Kasumi-1 (cell line): Measurements from ENCODE around the gene NR1H2.
A peak's percentile ranks its signal among the peaks of the same experiment; 100 is the strongest.

Experiments used
- DNase-seq, 2 experiments: peaks; one replicate each; lab custom pipeline; 2025; lab: John Stamatoyannopoulos, UW

Gene NR1H2

GRCh38 chr19:50401605-50402450 is 25.6 kb downstream of the NR1H2 start:
- no peak for DNase-seq

DNA sequence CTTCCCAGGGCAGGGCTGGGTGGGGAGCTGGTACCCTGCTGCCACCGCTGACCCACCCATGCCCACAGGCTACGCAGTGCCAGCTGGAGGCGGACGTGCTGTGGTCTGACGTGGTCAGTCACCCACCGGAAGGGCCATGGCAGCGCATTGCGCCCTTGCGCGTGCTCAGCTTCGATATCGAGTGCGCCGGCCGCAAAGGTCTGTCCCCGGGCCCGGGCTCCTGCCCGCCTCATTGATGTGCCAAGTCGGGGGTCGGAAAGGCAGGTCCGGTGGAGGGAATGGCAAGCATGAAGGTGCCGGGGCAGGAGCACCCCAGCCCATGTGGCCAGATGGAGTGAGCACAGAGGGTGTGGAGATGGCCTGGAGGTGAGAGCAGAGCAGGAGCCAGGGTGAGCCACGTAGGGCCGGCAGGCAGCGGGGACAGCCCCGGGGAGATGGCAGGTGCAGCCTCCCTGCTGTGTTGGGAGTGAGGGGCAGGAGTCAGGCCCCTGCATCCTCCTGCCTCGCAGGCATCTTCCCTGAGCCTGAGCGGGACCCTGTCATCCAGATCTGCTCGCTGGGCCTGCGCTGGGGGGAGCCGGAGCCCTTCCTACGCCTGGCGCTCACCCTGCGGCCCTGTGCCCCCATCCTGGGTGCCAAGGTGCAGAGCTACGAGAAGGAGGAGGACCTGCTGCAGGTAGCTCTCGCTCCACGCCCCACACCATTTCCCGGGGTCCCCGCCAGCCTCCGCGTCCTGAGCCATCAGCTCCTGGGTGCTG is 26.5 kb downstream of the NR1H2 start:
- no peak for DNase-seq

GRCh38 chr19:50406156-50406820 is 30.0 kb downstream of the NR1H2 start:
- no peak for DNase-seq

DNA sequence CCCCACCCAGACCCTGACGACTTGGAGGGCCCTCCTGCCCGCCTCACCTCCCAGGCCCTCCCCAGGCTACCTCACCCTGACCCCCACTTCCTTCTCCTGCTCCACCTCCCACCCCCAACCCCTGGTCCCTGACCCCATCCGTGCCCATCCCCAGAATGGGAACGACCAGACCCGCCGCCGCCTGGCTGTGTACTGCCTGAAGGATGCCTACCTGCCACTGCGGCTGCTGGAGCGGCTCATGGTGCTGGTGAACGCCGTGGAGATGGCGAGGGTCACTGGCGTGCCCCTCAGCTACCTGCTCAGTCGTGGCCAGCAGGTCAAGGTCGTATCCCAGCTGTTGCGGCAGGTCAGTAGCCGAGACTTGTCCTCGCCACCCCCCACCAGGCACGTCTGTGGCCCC is 30.6 kb downstream of the NR1H2 start:
- no peak for DNase-seq

GRCh38 chr19:50409347-50409746 is 33.1 kb downstream of the NR1H2 start:
- DNase-seq, result no peak

GRCh38 chr19:50410109-50410508 is 33.9 kb downstream of the NR1H2 start:
- DNase-seq, result no peak

DNA sequence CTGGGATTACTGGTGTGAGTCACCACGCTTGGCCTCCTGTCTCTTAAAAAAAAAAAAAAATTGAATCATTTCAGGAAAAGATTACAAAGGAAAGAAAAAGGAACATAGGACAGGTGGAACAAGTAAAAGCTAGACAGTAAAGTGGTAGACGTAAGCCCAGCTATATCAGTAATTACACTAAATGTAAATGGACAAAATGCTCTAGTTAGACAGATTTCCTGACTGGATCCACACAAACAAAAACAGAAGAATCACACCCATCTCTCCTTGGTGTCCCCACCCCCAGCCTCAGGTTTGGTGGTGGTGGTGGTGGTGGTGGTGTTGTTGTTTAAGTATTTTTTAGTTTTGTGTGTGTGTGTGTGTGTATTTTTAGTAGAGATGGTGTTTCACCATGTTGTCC is 36.2 kb downstream of the NR1H2 start:
- no peak for DNase-seq

GRCh38 chr19:50413096-50413495 is 36.8 kb downstream of the NR1H2 start:
- DNase-seq, result no peak

- no peak for DNase-seq
Observed at GRCh38 chr19:50413531-50413930, 37.3 kb downstream of the NR1H2 start.

DNA sequence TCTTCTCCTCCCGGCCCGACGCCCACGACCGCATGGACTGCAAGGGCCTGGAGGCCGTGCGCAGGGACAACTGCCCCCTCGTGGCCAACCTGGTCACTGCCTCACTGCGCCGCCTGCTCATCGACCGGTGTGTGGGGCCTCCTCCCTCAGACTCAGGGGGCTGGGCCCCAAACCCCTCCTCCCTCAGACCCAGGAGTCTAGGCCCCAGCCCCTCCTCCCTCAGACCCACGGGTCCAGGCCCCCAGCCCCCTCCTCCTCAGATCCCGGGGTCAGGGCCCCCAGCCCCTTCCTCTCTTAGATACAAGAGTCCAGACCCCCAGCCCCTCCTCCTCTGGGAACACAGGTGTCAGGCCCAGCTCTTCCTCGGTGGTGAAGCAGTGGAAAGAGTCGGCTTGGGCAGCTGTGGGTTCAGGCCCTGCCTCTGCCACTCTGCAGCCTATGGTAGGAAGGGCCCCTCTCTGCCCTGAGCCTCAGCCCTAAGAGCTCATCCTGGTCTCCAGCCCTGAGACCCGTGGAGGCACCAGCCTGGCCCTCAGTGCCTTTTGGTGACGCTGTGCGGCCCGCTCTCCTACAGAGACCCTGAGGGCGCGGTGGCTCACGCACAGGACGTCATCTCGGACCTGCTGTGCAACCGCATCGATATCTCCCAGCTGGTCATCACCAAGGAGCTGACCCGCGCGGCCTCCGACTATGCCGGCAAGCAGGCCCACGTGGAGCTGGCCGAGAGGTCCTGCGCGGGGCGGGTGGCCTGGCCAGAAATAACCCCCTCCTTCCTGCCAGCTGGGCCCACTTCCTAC is 38.8 kb downstream of the NR1H2 start:
- DNase-seq, result peak; percentile 26 to 27

DNA sequence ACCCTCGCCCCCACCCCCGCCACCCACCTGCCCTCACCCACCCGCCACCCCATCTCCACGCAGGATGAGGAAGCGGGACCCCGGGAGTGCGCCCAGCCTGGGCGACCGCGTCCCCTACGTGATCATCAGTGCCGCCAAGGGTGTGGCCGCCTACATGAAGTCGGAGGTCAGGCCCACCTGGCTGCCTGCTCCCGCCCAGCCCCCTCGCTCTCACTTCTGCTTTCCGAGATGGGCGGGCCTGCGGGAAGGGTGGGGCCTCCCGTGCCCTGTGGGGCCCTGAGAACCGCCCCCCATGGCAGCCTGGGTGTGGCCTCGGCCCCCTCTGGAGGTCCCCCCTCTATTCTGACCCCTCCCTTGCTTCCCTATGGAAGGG is 39.4 kb downstream of the NR1H2 start:
- peak; percentile 54 to 59 for DNase-seq

GRCh38 chr19:50416034-50416977 is 40.0 kb downstream of the NR1H2 start:
- DNase-seq, result no peak

DNA sequence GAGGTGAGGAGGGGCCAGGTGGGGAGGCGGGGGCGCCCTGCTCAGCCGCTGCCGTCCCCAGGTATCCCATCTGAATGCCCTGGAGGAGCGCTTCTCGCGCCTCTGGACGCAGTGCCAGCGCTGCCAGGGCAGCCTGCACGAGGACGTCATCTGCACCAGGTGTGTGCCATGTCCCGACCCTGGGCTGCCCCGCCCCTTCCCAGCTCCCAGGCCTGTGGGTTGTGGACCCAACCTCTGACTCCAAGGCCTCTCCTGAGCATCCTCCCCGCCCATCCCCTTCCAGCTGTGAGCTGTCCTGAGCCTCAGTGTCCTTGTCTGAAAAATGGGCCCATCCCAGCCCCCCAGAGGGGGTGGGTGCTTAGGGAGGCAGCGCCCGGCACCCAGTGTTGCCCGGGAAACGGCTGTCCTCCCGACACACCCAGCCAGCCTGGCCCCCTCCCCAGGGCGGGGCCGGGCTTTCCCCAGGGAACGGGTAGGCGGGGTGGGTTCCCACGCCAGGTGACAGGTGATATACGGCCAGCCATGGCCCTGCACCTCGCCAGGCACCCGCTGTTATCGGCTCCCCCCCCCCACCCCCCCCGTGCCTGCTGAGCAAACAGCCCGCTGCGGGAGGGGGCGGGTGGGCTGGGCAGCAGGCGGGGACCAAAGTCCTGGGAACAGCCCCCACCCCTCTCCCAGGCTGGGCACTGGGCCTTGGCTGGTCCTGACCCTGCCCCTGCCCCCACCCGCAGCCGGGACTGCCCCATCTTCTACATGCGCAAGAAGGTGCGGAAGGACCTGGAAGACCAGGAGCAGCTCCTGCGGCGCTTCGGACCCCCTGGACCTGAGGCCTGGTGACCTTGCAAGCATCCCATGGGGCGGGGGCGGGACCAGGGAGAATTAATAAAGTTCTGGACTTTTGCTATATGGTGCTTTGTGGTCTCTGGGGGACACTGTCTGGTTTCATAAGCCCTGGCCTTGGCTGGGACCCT is 41.1 kb downstream of the NR1H2 start:
- no peak for DNase-seq

- no peak for DNase-seq
Observed at GRCh38 chr19:50418176-50419021, 42.1 kb downstream of the NR1H2 start, which contains the start of gene SPIB. Gene SPIB (plus strand): TSS chr19:50418938. CDS start chr19:50418963, 25 bp downstream.

DNA sequence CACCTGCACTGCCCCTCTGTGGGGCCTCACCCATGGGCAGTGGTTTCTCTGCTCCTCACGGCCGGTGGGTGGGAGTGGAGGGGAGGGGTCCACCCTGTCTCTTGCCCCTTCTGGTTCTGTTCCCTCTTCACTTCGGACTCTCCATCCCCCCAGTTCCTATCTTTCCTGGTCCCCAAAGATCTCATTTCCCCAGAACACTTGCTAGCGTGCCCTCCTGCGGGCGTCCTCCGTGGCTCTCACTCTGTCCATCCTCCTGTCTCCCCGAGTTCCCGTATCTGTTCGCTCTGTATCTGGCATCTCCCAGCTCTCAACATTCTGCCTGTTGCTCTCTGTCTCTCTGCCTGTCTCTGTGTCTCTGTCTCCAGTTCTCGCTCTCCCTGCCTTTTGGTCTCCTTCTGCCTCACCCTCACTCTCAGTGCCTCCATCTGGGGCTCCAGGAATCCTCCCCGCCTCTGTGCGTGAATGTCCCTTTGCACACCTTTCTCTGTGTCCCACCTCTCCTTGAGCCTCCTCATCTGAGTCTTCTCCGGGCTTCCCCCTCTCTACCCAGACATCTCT is 42.8 kb downstream of the NR1H2 start:
- no peak for DNase-seq

DNA sequence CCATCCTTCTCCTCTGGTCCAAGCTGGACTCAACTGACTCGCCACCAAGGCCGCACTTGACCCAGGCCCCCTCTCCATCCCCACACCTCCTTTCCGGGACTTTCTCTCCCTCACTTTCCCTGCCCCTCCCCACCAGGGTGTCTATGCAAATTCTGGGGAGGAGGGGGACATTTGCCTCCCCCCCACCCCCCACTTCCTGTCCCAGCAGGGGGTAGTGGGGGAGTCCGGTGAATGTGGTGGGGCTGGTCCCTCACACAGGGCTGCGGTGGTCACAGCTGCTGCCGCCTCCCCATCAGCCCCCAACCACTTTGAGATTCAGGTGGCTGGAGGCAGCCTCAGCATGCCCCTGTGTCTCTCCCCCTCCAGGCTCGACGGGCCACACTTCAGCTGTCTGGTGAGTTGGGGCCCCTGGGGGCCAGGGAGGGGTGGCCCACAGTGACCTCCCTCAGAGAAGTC is 43.4 kb downstream of the NR1H2 start:
- no peak for DNase-seq

GRCh38 chr19:50420127-50420526 is 43.9 kb downstream of the NR1H2 start:
- DNase-seq, result no peak

- no peak for DNase-seq
Observed at GRCh38 chr19:50420808-50421207, 44.6 kb downstream of the NR1H2 start.
